ENCODE measurements around the gene C1QTNF12.
"Not testable (repeated sequence)": the region's sequence is repeated elsewhere in the genome, so short reads cannot be mapped to it uniquely, and the experiment has no call there.

The C1QTNF12 gene

GRCh38 chr1:1196431-1197187 is 49.9 kb downstream of the C1QTNF12 start:
- DNase-seq = no peak

GRCh38 chr1:1195726-1196125 is 50.8 kb downstream of the C1QTNF12 start:
- DNase-seq = not testable (repeated sequence)

GRCh38 chr1:1194723-1195122 is 51.8 kb downstream of the C1QTNF12 start:
- no peak for DNase-seq
